ENCODE data around the gene ZNF532. TPM values are rescaled to one million over a fixed set of nuclear protein-coding genes. Genes with fewer than 3 reads are reported as not detected.
A peak's percentile ranks its signal among the peaks of the same experiment; 100 is the strongest.
"Not testable (repeated sequence)": the region's sequence is repeated elsewhere in the genome, so short reads cannot be mapped to it uniquely, and the experiment has no call there.

Gene ZNF532
- total RNA-seq, 1 experiment from 2014 or later: 258 TPM

GRCh38 chr18:58823412-58823811 is 41.3 kb upstream of the ZNF532 start:
- Histone ChIP-seq H3K9me3 (ENCODE audit: control insufficient read depth, low read depth, low read length) (no peaks in the 10 kb centered on the region), H3K27ac (ENCODE audit: insufficient read length, low read depth, low read length) (no peak overlapping the region), H3K23me2 (ENCODE audit: insufficient read length, low read depth, low read length, poor library complexity, severe bottlenecking) (no peaks in the 10 kb centered on the region), H2BK20ac (ENCODE audit: low read depth, low read length, poor library complexity, severe bottlenecking) (no peak overlapping the region), H3K79me1 (ENCODE audit: insufficient read depth, low read depth, low read length, poor library complexity, severe bottlenecking) (no peaks in the 10 kb centered on the region), H4K8ac (replicated peaks; ENCODE audit: insufficient read length, low read depth, low read length) (no peak overlapping the region), H4K5ac (ENCODE audit: insufficient read length, low read depth, low read length) (no peak overlapping the region), H4K91ac (ENCODE audit: insufficient read length, low read depth, low read length) (no peak overlapping the region), H2AK5ac (ENCODE audit: insufficient read length, low read length) (no peak overlapping the region), H3K18ac (ENCODE audit: insufficient read length, low read depth, low read length) (no peak overlapping the region), H3K9ac (ENCODE audit: extremely low read depth, insufficient read length, low read length) (no peak overlapping the region), H2BK12ac (ENCODE audit: insufficient read length, low read depth, low read length) (no peak overlapping the region), H4K20me1 (ENCODE audit: control insufficient read depth, insufficient read depth, insufficient read length) (no peaks in the 10 kb centered on the region), H3K56ac (ENCODE audit: insufficient read length, low read depth, low read length) (no peak overlapping the region), H3K4ac (ENCODE audit: low read depth, low read length) (no peak overlapping the region), H2BK120ac (ENCODE audit: low read depth, low read length, poor library complexity, severe bottlenecking) (no peak overlapping the region), H2BK15ac (ENCODE audit: low read depth, low read length) (no peak overlapping the region), H2AFZ (ENCODE audit: low read length) (no peak overlapping the region), H3K27me3 (ENCODE audit: insufficient read depth, low read length) (no peaks in the 10 kb centered on the region), H3K79me2 (ENCODE audit: insufficient read depth, low read length) (no peaks in the 10 kb centered on the region), H3K23ac (ENCODE audit: insufficient read length, low read depth, low read length) (no peak overlapping the region), H2BK5ac (ENCODE audit: insufficient read length, low read length) (no peak overlapping the region), H3K4me2 (ENCODE audit: insufficient read depth, insufficient read length, low read length) (no peak overlapping the region), H3K4me1 (ENCODE audit: insufficient read depth, low read length) (no peaks in the 10 kb centered on the region), H3K14ac (ENCODE audit: insufficient read depth, low read length) (no peak overlapping the region), H3T11ph (ENCODE audit: low read length) (no peak overlapping the region)
- DNase-seq: no peak
- Mint-ChIP-seq H3K27ac (no peak overlapping the region), H3K4me1 (peaks cover 5 to 13% of the 10 kb centered on the region in 2 experiments), H3K9me3 (peaks cover 5 to 9% of the 10 kb centered on the region in 2 experiments; a peak in 3 of 5 replicates), H3K36me3 (ENCODE audit: insufficient read depth in 1 of 3, low read depth in 3 of 3) (peaks cover 5 to 9% (median 5%) of the 10 kb centered on the region in 3 experiments; a peak in 6 of 7 replicates), H3K27me3 (ENCODE audit: low read depth) (no peaks in the 10 kb centered on the region), H3K4me3 (no peak overlapping the region)
- no peak for TF ChIP-seq CTCF (conservative IDR thresholded peaks at IDR 0.05)
- no CpG with 5 or more reads among the region's 4 CpGs for WGBS (ENCODE audit: extremely low coverage, insufficient read length, low lambda C conversion rate)

- H2BK5ac ChIP-seq (ENCODE audit: insufficient read length, low read length); H3K27me3 ChIP-seq (ENCODE audit: insufficient read depth, low read length); H3K23ac ChIP-seq (ENCODE audit: insufficient read length, low read depth, low read length); H3K9ac ChIP-seq (ENCODE audit: extremely low read depth, insufficient read length, low read length); H3K18ac ChIP-seq (ENCODE audit: insufficient read length, low read depth, low read length); H3K4ac ChIP-seq (ENCODE audit: low read depth, low read length); H4K8ac ChIP-seq (replicated peaks; ENCODE audit: insufficient read length, low read depth, low read length); H3K79me2 ChIP-seq (ENCODE audit: insufficient read depth, low read length); H2BK120ac ChIP-seq (ENCODE audit: low read depth, low read length, poor library complexity, severe bottlenecking); H3K9me3 ChIP-seq (ENCODE audit: control insufficient read depth, low read depth, low read length); H2BK20ac ChIP-seq (ENCODE audit: low read depth, low read length, poor library complexity, severe bottlenecking); H3K4me3 Mint-ChIP-seq; H3K4me2 ChIP-seq (ENCODE audit: insufficient read depth, insufficient read length, low read length); H2BK15ac ChIP-seq (ENCODE audit: low read depth, low read length); H3K27ac ChIP-seq (ENCODE audit: insufficient read length, low read depth, low read length); H2AFZ ChIP-seq (ENCODE audit: low read length); H3K79me1 ChIP-seq (ENCODE audit: insufficient read depth, low read depth, low read length, poor library complexity, severe bottlenecking); H4K91ac ChIP-seq (ENCODE audit: insufficient read length, low read depth, low read length); H3K27me3 Mint-ChIP-seq (ENCODE audit: low read depth); H3T11ph ChIP-seq (ENCODE audit: low read length); H4K5ac ChIP-seq (ENCODE audit: insufficient read length, low read depth, low read length); H2AK5ac ChIP-seq (ENCODE audit: insufficient read length, low read length); H3K56ac ChIP-seq (ENCODE audit: insufficient read length, low read depth, low read length); H4K20me1 ChIP-seq (ENCODE audit: control insufficient read depth, insufficient read depth, insufficient read length); DNase-seq; H3K14ac ChIP-seq (ENCODE audit: insufficient read depth, low read length); H3K23me2 ChIP-seq (ENCODE audit: insufficient read length, low read depth, low read length, poor library complexity, severe bottlenecking); H3K4me1 ChIP-seq (ENCODE audit: insufficient read depth, low read length); H2BK12ac ChIP-seq (ENCODE audit: insufficient read length, low read depth, low read length): not testable (repeated sequence)
- H3K9me3 Mint-ChIP-seq: peaks cover 17 to 18% of the 10 kb centered on the region in 2 experiments
- H3K36me3 Mint-ChIP-seq (ENCODE audit: insufficient read depth in 1 of 3, low read depth in 3 of 3): peaks cover 9 to 23% (median 12%) of the 10 kb centered on the region in 3 experiments; a peak in 6 of 7 replicates
- WGBS (ENCODE audit: extremely low coverage, insufficient read length, low lambda C conversion rate): no CpG with 5 or more reads among the region's 6 CpGs
- peaks cover 16 to 18% of the 10 kb centered on the region in 2 experiments for H3K4me1 Mint-ChIP-seq
- peak overlapping the region in 1 of 3 experiments; percentile 17; a peak in 1 of 7 replicates for H3K27ac Mint-ChIP-seq
These were observed 37.8 kb upstream of the ZNF532 start for GRCh38 chr18:58826926-58827325.

Data from H9 (cell line).